Aorta (tissue), 5 donors: ENCODE data around the gene CENPS. TPM values are rescaled to one million over a fixed set of nuclear protein-coding genes. Genes with fewer than 3 reads are reported as not detected.
A peak's percentile ranks its signal among the peaks of the same experiment; 100 is the strongest.

Experiments used
- ATAC-seq: fragments of 200-7000 bp; cut with Tn5 transposase; one replicate; pipeline ENCODE4 v1.9.1; 2022; ENCODE audit warnings: moderate library complexity; ENCODE audit not compliant: low FRiP score
- DNase-seq, 2 donors: peaks; one replicate each; pipeline ENCODE4 v3.0.0-alpha.2; 2020
- H3K27ac ChIP-seq, 2 donors: one replicate each; pipeline ENCODE4 v1.5.1; 2013; ENCODE audit warnings: low read length in 2 of 2, mild to moderate bottlenecking in 2 of 2, moderate library complexity in 2 of 2, control low read depth in 1 of 2, inconsistent platforms in 1 of 2, low read depth in 1 of 2
- H3K27me3 ChIP-seq, 2 donors: one replicate each; pipeline ENCODE4 v1.6.1; 2013; ENCODE audit warnings: control low read depth in 1 of 2, low read length in 1 of 2, mild to moderate bottlenecking in 1 of 2, moderate library complexity in 1 of 2; ENCODE audit not compliant: insufficient read depth in 2 of 2, control insufficient read depth in 1 of 2
- H3K36me3 ChIP-seq, 2 donors: one replicate each; pipeline ENCODE4 v1.6.1; 2013; ENCODE audit warnings: control low read depth in 1 of 2, low read length in 1 of 2, mild to moderate bottlenecking in 1 of 2; ENCODE audit not compliant: insufficient read depth in 2 of 2, control insufficient read depth in 1 of 2
- H3K4me1 ChIP-seq, 2 donors: one replicate each; pipeline ENCODE4 v1.6.1; 2013; ENCODE audit warnings: low read length in 2 of 2, control low read depth in 1 of 2, mild to moderate bottlenecking in 1 of 2, moderate library complexity in 1 of 2; ENCODE audit not compliant: insufficient read depth in 2 of 2, control insufficient read depth in 1 of 2
- H3K4me3 ChIP-seq, 2 donors: one replicate each; pipeline ENCODE4 v1.5.1; 2013; ENCODE audit warnings: low read length in 2 of 2, control low read depth in 1 of 2, mild to moderate bottlenecking in 1 of 2
- H3K9me3 ChIP-seq: one replicate; pipeline ENCODE4 v1.6.1; 2013; ENCODE audit warnings: mild to moderate bottlenecking, low read length; ENCODE audit not compliant: control insufficient read depth
- WGBS, 2 donors: extraction: QIAGEN DNeasy Blood & Tissue Kit; methylation state at CpG; one replicate each; pipeline ENCODE4 v1.1.7; 2013; 5-methylcytosine and 5-hydroxymethylcytosine counted together
- intact Hi-C, 2 donors: fragments of 100-400 bp; cut with DNase I; formaldehyde crosslinking; loops; one replicate each; pipeline versions ENCODE4 v1.14.2 to v1.15.0; 2022
- long read RNA-seq, 2 donors: library from polyadenylated mRNA; unstranded; transcript quantifications; one replicate each; pipeline ENCODE4 v2.0.0, GENCODE V29; 2020 to 2021
- polyA plus RNA-seq, 2 donors: library from polyadenylated mRNA; stranded (reverse); fragments of 200-250 nt; gene quantifications; one replicate each; pipeline ENCODE4 v1.2.3, GENCODE V29; 2013
- total RNA-seq, 2 donors: library from RNA; stranded (reverse); fragmentation: NEBNext Ultra II Directional; extraction: Animal tissue kit (Norgen Biotek cat#: 25700); gene quantifications; one replicate each; pipeline ENCODE4 v1.2.1, GENCODE V29; 2021
- donor health status: healthy with polysubstance abuse.
- donor health status: Bipolar disorder and iron deficiency.
- donor health status: DM: no; HTN: no; CAD: no.
- donor health status: DM: no; HTN: no; CAD: no.
- donor health status: DM: yes; HTN: yes; CAD: no.

CENPS gene
- total RNA-seq (10 to 100 TPM in 1 of 2 donors, 1 to 10 TPM in 1; 4.3 to 11.4 TPM), polyA plus RNA-seq (10 to 100 TPM; 17.4 to 21.4 TPM)
- long read RNA-seq, donor 1, transcript CENPS-204 (5 exons, 914 nt), result major isoform, 7 of 7 reads
- long read RNA-seq, donor 1, partial matches to known transcripts, result 0 of 7 reads
- long read RNA-seq, donor 1, other reads (novel, unspliced or antisense), result 0 of 7 reads
- long read RNA-seq, donor 2, transcript CENPS-204 (5 exons, 914 nt), result major isoform, 9 of 9 reads
- long read RNA-seq, donor 2, partial matches to known transcripts, result 0 of 9 reads
- long read RNA-seq, donor 2, other reads (novel, unspliced or antisense), result 0 of 9 reads

GRCh38 chr1:10430216-10431069 lies at the start of gene CENPS:
CENPS (plus strand) TSS chr1:10430433; CDS start chr1:10430518, 85 bp downstream.
- no peaks in the 10 kb centered on the region for H3K36me3 ChIP-seq
- WGBS, 2 donors, result 0% methylated on average over 63 to 95 of the region's 95 CpGs
- peak within 1 kb of the TSS; percentile 38 to 46 for H3K4me3 ChIP-seq
- H3K27me3 ChIP-seq, result no peaks in the 10 kb centered on the region
- no peaks in the 10 kb centered on the region for H3K4me1 ChIP-seq
- intact Hi-C loops, result loop anchor here (1.0 to 5.0 kb wide), 5 partner anchors 32 to 436 kb away; partner anchors contain the start of genes DFFA (in 1 of the 2) and PEX14 (in 1 of the 2)
- no peaks in the 10 kb centered on the region for H3K9me3 ChIP-seq
- ATAC-seq (peak; percentile 99), DNase-seq (peak; percentile 96 to 98)
- H3K27ac ChIP-seq, result no peak within 1 kb of the TSS

GRCh38 chr1:10380594-10381275 lies 49.5 kb upstream of the CENPS start:
- Histone ChIP-seq H3K4me1 (no peaks in the 10 kb centered on the region), H3K27ac (no peak overlapping the region), H3K36me3 (no peaks in the 10 kb centered on the region), H3K9me3 (no peaks in the 10 kb centered on the region), H3K4me3 (no peak overlapping the region), H3K27me3 (no peaks in the 10 kb centered on the region)
- 8% methylated on average over 5 of the region's 5 CpGs for WGBS, 2 donors
- intact Hi-C loops, result no loop called here
- peak; percentile 45 to 63 for DNase-seq
- ATAC-seq, result no peak

- no peaks in the 10 kb centered on the region for H3K27me3 ChIP-seq
- intact Hi-C loops, result no loop called here
- 80 to 83% methylated on average over 4 of the region's 4 CpGs for WGBS, 2 donors
- DNase-seq (peak in 1 of 2 donors; percentile 24), ATAC-seq (no peak)
- H3K27ac ChIP-seq, result no peak overlapping the region
- no peaks in the 10 kb centered on the region for H3K36me3 ChIP-seq
- H3K4me3 ChIP-seq, result no peak overlapping the region
- peaks cover 0 to 1% of the 10 kb centered on the region in 2 donors for H3K4me1 ChIP-seq
- no peaks in the 10 kb centered on the region for H3K9me3 ChIP-seq
Measured at GRCh38 chr1:10383630-10384029, 46.6 kb upstream of the CENPS start.

- ATAC-seq (no peak), DNase-seq (peak in 1 of 2 donors; percentile 44)
- 91 to 95% methylated on average over 8 of the region's 8 CpGs for WGBS, 2 donors
Measured at GRCh38 chr1:10384219-10384618, 46.0 kb upstream of the CENPS start.

GRCh38 chr1:10386761-10387676 lies 43.2 kb upstream of the CENPS start:
- intact Hi-C loops, result no loop called here
- H3K27ac ChIP-seq, result peak overlapping the region in 1 of 2 donors; percentile 4
- ATAC-seq, result no peak
- H3K4me1 ChIP-seq, result peaks cover 0 to 1% of the 10 kb centered on the region in 2 donors
- no peaks in the 10 kb centered on the region for H3K36me3 ChIP-seq
- H3K9me3 ChIP-seq, result no peaks in the 10 kb centered on the region
- 69 to 73% methylated on average over 11 to 12 of the region's 12 CpGs for WGBS, 2 donors
- peak in 1 of 2 donors; percentile 21 for DNase-seq
- H3K27me3 ChIP-seq, result no peaks in the 10 kb centered on the region
- no peak overlapping the region for H3K4me3 ChIP-seq

More at GRCh38 chr1:10384219-10384618, 46.0 kb upstream of the CENPS start:
- Histone ChIP-seq H3K4me1 (peaks cover 0 to 1% of the 10 kb centered on the region in 2 donors), H3K27me3 (no peaks in the 10 kb centered on the region), H3K36me3 (no peaks in the 10 kb centered on the region), H3K27ac (no peak overlapping the region), H3K9me3 (no peaks in the 10 kb centered on the region), H3K4me3 (no peak overlapping the region)
- intact Hi-C loops, result no loop called here

GRCh38 chr1:10387677-10388386 lies 42.4 kb upstream of the CENPS start:
- DNase-seq, result peak in 1 of 2 donors; percentile 60
- WGBS, 2 donors, result 0 to 4% methylated on average over 3 of the region's 3 CpGs
- ATAC-seq, result peak; percentile 90

GRCh38 chr1:10388387-10388715 lies 41.9 kb upstream of the CENPS start:
- Histone ChIP-seq H3K27ac (no peak overlapping the region), H3K36me3 (no peaks in the 10 kb centered on the region), H3K9me3 (no peaks in the 10 kb centered on the region), H3K27me3 (no peaks in the 10 kb centered on the region), H3K4me3 (no peak overlapping the region), H3K4me1 (peaks cover 0 to 1% of the 10 kb centered on the region in 2 donors)
- DNase-seq (no peak), ATAC-seq (no peak)
- intact Hi-C loops, result no loop called here
- WGBS, 2 donors, result 72 to 79% methylated on average over 3 of the region's 3 CpGs

More at GRCh38 chr1:10387677-10388386, 42.4 kb upstream of the CENPS start:
- no peaks in the 10 kb centered on the region for H3K36me3 ChIP-seq
- peaks cover 0 to 1% of the 10 kb centered on the region in 2 donors for H3K4me1 ChIP-seq
- no peaks in the 10 kb centered on the region for H3K9me3 ChIP-seq
- no peaks in the 10 kb centered on the region for H3K27me3 ChIP-seq
- intact Hi-C loops, result no loop called here
- H3K27ac ChIP-seq, result peak overlapping the region in 1 of 2 donors; percentile 54
- H3K4me3 ChIP-seq, result no peak overlapping the region
